Renal cortex interstitium (tissue), 11 donors: ENCODE results near the gene MAP7D2. TPM values are rescaled to one million over a fixed set of nuclear protein-coding genes. Genes with fewer than 3 reads are reported as not detected.
A peak's percentile ranks its signal among the peaks of the same experiment; 100 is the strongest.

ENCODE experiments used
- DNase-seq, 11 donors: peaks; one replicate each; pipeline ENCODE4 v3.0.0-alpha.2; 2013; ENCODE audit warnings: low read depth in 9 of 11, low spot score in 4 of 11; ENCODE audit errors: extremely low read depth in 1 of 11
- polyA plus RNA-seq, 3 donors: library from polyadenylated mRNA; unstranded; fragments of 120-200 nt; gene quantifications; one replicate each; pipeline ENCODE4 v1.2.1, GENCODE V29; 2013; ENCODE audit not compliant: insufficient read length in 3 of 3

MAP7D2 gene
- polyA plus RNA-seq, 3 donors, result 3.2 to 4.3 (median 4.0) TPM

DNA sequence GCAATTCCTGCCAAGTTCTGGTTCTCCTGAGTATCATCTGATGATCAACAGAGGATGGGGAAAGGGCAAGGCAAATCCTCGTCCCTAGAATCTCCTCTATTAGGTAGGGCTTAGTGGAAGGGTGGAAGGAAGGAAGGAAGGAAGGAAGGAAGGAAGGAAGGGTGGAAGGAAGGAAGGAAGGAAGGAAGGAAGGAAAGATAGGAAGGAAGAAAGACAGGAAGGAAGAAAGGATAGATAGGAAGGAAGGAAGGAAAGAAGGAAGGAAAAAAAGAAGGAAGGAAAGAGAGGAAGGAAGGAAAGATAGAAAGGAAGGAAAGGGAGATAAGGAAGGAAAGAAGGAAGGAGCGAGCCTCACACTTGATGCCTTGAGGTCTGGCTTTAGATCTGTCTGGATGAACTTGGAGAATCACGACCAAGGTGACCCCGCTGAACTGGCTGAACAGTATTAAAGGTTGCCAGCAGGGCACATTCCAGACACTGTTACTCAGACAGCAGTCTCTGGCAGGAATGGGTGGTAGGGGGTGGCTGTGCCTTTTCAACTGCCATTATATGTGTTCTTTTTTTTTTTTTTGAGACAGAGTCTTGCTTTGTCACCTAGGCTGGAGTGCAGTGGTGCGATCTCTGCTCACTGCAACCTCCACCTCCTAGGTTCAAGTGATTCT, 57.1 kb downstream of the MAP7D2 start:
- DNase-seq, result no peak

DNA sequence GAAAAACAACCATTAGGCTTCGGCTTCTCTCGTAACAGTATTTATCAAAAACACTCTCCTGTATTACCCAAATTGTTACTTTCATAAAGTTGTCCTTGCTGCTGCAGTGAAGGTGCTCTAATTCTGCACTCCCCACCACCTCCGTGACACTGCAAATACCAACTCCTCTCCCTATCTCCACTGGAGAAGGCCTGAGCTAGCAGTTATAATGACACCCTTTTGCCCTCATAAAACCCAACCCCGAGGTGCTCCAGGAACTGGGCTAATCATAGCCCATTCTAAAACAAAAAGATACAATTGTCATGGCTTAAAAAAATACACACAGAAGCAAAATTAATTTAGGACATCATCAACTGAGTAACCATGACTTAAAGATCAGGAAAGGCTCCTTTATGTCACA, 59.2 kb downstream of the MAP7D2 start:
- no peak for DNase-seq

DNA sequence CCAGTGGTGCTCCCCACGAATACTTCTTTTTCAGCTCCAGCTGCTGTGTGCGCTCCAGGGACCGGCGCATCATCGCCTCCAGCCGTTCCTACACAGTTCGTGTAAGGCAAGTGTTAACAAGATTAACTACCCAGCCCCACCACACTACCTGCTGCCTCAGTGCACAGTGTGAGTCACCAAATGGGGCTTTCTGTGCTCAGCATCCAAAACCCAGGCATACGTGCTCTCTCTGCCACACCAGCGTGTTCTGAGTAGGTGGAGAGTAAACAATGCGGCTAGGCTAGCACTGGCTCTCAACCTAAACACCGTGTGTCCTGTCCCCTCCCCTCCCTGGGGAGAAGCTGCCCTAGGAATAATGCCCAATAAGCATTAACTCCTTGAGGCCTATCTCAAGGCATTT, 60.0 kb downstream of the MAP7D2 start:
- DNase-seq, result no peak

DNA sequence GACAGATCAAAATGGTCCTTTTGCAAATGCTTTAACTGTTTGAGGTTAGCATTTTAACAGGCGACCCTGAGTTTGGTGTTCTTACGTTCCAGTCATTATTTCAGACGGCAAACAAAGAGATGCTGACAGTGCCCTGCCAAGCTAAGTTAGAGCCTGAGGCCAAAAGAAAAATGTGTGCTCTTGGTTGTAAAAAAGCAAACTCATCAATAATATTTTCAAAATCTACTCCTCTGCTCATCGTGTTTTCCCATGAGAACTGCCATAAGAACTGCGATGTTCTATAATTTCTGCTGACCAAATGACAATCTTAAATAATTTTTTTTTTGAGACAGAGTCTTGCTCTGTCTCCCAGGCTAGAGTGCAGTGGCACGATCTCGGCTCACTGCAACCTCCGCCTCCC, 63.2 kb downstream of the MAP7D2 start:
- DNase-seq, result no peak

DNA sequence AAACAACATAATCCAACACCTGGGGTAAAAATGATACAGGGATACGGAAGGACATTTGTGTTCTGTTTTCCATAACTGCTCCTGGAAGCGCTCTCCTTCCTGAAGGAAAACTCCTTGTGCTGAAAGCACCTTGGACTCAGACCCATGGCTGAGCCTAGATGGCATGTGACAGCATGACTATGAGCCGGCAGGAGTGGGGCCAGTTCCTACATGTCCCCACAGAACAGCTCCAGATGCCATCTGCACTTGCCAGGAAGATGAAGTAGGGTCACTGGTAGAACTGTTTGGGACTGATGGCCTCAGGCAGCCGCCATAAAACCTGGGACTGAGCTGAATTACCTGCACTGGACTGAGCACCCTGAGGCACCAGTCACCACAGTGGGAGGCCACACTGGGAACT, 69.8 kb downstream of the MAP7D2 start:
- no peak for DNase-seq

DNA sequence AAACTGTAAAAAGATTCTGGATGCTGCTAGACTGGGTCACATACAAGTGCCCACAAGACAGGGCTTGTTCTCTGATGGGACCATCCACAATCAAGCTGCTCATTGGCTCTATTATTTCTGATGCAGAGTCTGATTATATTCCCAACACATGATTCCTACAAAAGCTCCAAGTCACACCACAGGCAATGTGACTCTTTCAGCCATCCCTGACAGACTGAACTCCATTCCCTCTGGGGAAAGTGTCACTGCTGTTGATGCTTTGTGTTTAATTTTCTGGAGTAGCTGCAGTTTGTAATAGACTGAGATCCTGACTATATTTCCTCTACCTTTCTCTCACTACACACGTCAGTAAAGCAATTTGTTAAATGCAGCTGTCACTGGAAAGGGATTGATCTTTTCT, 70.5 kb downstream of the MAP7D2 start:
- DNase-seq, result no peak

DNA sequence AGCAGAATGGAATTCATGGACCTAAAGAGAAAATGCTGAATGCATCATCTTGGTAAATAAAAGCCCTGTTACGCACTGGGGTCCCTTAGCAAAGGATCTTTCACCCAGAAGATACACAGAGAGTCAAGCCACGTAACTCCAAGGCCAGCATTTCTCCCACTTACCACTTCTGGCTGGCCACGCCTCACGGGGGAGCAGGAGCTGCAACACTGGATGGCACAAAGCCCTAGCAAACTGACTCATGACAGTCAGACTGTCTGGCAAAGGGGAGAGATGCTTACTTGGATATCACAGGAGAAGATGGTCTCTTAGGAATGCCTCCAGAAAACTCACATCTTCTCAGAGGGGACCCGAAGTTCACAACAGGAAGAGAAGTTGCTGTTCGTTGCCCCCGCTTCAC, 74.5 kb downstream of the MAP7D2 start:
- DNase-seq, result no peak

DNA sequence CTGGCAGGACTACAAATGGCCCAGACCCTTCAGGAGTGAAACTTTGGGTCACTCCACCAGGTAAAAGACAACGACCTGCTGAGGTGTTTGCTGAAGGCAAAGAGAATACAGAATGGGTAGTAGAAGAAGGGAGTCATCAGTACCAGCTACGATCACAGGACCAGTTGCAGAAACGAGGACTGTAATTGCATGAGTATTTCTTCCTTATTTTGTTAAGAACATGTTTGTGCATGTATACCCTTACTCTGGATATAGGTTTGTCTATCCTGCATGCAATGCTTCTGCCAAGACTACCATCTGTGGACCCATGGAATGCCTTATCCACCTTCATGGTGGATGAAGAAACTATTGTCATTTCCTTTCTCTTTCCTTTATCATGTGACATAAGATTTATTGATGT, 77.7 kb downstream of the MAP7D2 start:
- no peak for DNase-seq

DNA sequence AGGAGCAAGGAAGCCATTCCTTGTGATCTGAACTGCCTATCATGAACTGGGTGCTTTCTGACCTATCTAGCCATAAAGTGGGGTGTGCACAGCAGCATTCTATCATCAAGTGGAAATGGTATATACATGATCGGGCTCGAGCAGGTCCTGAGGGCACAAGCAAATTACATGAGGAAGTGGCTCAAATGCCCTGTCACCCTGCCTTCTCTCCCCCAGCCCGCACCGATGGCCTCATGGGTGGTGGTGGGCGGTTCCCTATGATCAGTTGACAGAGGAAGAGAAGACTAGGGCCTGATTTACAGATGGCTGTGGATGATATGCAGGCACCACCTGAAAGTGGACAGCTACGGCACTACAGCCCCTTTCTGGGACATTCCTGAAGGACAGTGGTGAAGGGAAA, 79.5 kb downstream of the MAP7D2 start:
- DNase-seq, result no peak

DNA sequence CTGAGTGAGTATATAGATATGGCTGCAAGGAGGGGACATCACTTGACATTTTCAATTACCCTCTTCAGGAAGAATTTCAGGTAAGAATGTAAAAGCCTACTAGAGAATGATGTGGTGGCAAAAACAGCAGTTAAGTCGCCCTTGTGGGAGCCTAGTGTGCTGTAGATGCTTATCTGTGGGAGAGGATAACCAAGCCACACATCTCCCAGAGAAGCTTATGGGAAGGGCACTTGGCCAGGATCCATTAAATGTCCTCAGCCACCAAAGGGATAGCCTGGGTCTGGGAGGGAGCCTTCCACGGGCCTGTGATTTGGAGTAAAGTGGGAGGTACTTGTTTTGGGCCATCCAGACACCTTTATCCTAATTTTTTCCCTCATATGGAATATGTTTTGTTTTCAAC, 84.5 kb downstream of the MAP7D2 start:
- DNase-seq, result no peak

DNA sequence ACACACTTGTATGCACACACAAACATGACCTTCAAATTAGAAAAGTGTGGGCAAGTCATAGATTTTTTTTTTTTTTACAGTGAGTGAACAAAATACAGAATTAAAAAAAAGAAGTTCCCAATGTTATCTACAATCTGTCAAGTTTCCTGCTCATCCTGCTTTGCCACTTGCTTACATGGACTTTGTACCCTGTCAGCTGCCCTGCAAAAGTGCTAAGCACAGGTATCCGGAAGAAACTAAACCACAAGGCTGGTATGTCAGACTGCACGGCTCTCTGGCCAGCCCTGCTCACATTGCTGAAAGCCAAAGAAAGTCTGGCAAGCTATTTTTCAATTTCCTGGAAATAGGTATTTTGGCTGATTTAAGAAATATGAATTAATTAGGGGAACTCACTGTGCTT, 87.0 kb downstream of the MAP7D2 start:
- DNase-seq, result peak in 4 of 11 donors; percentile 3 to 28 (median 7)

DNA sequence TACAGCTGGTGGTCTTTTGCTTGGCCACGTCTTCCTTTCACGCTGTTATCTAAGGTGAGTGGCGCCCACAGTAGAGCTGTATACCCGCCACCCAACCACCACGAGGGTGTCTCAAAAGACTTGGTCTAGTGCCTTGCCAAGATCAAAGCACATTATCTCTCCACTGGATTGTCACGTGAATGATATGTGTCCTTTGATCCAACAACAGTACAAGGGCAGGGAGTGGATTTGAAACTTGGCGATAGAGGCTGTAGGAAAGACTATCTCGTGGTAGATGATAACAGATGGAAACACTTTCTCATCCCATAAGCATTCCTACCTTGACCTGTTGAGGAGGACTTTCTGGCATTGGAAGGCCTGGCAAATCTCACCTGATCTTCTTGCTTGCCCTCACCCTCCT, 88.1 kb downstream of the MAP7D2 start:
- DNase-seq, result no peak

DNA sequence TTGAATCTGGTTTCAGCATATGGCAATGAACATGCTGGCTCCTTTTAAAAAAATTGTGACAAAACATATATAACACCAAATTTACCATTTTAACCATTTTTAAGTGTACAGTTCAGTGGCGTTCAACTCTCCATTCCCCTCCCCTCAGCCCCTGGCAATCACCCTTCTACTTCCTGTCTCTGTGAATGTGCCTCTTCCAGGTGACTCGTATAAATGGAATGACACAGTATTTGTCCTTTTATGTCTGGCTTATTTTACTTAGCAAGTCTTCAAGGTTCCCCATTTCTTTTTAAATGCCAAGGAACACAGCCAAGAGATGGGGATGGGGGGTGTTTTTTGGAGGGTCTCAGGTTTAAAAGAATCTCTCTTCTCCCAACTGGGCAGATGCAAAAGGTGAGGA, 90.4 kb downstream of the MAP7D2 start:
- no peak for DNase-seq

DNA sequence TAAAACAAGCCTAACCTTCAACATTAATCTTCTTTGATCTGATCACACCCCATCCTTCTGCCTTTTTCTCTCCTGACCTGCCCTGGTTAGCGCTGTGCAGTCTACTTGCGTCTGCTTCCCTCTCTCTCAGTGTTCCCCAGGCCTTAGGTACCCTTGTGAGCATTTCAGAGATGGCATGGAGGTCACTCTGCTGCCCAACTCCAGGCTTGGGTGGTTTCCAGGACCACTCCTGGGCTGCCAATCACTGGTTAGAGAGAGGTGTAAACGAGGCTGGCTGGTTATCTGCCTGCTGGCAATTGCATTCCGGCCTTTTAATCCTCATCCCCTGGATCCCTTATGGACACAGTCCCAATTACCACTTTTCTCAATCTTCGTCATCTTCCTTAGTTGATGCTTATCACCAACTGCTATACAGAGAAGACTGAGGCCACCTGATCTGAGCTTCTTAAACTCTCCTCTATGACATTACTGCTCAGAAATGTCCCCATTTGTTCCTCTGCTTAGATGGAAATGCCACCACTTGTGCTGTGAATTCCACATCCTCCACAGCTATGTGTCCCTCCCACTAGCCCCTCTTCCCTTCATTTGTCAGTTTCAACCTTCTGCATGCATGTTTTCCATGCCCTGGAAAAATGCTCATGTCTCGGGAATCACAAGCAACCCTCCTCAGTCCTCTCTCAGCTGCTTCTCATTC, 96.9 kb downstream of the MAP7D2 start:
- DNase-seq, result no peak

DNA sequence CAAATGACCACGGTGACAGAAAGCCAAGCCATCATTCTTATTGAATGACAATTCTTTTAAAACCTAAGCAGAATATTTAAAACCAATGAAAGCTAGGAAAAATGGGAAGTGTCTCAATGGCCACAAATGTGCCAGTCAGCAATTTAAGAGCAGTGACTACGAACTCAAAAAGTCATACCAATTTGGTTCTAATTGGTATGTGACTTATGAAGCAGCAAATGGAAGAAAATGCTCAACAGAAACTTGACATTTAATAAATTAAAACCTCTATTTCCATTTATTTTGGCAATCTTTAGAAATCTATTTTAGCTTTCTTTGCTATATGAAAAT, 100.1 kb downstream of the MAP7D2 start:
- DNase-seq, result no peak

DNA sequence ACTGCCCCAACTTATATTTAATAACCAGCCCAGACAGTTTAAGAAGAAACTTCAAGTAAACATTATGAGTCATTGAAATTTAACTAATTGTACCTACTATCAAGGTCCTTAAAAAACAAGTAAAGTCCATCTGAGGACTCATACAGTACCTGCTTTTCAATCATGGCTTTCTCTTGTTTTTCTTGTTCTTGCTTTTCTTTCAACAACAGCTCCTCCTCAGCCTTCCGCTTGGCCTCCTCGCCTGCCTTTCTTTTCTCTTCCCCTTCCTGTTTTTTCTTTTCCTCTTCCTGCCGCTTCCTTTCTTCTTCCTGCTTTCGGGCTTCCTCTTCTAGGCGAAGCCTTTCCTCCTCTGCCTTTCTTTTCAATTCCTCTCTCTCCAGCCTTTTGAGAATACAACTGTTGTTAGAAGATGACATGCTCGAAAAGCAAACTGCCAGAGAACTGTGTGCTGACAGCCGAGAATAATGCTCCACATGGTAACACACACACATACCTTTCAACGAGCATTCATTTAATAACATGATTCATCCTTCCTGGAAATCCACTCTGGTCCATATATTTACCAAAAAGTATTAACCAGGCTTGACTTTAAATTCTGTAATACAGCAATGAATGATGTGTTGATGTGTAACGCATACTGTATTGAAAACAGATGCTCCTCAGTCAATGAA, 100.6 kb downstream of the MAP7D2 start:
- DNase-seq, result no peak

DNA sequence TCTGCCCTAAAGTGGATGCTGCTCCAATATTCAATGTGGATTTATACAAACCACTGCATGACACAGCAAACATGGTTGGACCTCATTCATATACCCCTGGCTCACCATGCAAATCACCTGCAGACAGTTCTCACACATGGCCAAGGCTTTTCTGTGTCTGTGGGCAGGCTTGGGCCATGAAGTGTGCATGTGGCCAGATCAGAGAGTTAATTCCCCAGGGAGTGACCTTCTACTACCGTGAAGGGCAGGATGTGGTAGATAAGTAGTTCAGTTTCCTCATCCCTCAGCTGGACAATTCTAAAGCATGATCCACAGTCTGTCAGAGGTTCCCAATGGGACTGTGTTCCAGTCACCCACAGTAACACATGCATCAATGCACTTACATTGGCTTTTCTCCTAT, 101.3 kb downstream of the MAP7D2 start:
- no peak for DNase-seq

DNA sequence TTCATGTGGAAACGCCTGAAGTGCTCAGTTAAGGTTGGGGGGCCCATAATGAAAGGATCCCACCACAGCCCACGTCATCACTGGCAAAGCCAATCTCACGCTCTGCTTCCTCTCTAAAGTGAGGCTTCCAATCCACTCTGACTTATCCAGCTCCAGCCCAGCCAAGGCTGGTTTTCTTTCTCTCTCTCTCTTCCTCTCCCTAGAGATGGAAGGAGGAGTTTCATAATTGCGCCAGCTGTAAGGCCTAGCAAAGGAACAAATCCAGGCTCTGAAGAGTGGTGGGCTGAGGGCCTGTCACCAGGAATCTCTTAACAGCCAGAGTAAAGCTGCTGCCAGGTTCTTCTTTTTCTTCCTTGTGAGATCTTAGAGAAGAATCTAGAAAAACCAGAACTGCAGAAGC, 105.1 kb downstream of the MAP7D2 start:
- DNase-seq, result no peak

DNA sequence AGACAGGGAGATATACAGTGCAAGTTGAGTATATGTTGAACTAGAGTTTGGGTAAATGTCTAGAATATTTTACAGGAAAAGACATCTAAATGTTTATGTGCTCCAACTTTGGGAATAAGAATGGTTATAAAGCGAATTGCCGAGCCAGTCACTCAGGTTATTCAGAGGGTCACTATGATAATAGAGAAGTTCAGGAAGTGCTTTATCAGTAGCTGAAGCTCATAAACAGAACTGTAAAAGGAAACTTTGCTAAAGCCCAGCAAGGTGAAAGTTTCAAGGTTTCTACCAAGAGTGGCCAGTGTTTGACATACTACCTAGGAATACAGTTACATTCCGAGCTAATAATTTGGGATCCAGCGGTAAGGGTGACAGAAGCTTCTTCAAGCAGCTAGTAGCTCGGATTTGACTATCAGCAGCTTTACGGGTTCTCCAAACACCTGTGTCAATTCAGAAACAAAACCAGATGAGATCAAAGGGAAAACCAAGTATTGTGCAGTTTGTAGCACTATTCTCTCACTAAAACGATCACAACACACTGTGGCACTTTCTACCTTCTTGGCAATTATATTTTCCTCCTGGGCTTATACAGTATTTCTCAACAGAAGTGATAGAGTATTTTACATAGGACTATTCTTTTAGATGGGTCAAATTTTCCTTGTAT, 108.6 kb downstream of the MAP7D2 start:
- DNase-seq, result no peak

DNA sequence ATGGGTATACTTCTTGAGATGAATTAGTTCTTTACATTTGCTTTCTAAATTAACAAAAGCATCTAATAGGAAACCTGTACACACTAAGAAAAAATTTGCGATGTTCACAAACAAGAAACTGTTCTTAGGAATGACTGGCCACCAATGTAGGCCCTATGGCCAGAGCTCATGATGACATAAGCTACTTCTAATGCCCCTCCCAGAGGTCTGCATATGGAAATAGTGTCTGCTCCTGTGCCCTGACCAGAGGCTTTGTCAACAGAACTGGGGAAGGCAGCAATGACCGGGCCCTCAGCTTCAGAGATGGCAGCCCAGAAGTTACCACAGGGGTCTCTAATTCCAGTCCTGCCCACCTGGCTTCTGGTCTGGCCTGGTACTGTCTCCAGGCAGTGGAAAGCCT, 110.8 kb downstream of the MAP7D2 start:
- no peak for DNase-seq
